Stromal cell of bone marrow (primary cell): Measurements from ENCODE around the gene HNF4A.
"Not testable (repeated sequence)": the region's sequence is repeated elsewhere in the genome, so short reads cannot be mapped to it uniquely, and the experiment has no call there.

ENCODE experiments used
- DNase-seq: peaks from one replicate; pipeline ENCODE4 v3.0.0-alpha.2; 2012; ENCODE audit warnings: low read depth

Gene HNF4A

DNA sequence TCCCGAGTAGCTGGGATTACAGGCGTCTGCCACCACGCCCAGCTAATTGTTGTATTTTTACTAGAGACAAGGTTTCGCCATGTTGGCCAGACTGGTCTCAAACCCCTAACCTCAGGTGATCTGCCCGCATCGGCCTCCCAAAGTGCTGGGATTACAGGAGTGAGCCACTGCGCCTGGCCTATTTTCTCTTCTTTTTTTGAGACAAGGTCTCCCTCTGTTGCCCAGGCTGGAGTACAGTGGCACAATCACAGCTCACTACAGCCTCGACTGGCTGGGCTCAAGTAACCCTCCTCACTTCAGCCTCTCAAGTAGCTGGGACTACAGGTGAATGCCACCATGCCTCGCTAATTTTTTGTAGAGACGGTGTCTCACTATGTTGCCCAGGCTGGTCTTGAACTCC lies 9.6 kb upstream of the HNF4A start:
- not testable (repeated sequence) for DNase-seq

DNA sequence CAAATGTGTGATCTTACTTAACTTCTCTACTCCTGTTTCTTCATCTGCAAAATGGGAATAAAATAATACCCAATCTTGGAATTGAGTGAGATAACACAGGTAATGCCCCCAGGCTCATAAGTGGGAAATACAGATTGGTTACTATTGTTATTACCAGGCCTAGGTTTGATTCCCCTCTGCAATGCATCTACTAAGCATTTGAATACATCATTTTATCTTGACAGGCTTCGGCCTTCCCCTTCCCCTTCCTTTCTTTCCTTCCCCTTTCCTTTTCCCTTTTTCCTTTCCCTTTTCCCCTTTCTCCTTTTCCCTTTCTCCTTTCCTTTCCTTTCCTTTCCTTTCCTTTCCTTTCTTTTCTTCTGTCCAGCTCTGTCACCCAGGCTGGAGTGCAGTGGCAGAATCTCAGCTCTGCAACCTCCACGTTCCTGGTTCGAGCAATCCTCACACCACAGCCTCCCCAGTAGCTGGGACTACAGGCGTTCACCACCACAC lies 7.3 kb upstream of the HNF4A start:
- no peak for DNase-seq

DNA sequence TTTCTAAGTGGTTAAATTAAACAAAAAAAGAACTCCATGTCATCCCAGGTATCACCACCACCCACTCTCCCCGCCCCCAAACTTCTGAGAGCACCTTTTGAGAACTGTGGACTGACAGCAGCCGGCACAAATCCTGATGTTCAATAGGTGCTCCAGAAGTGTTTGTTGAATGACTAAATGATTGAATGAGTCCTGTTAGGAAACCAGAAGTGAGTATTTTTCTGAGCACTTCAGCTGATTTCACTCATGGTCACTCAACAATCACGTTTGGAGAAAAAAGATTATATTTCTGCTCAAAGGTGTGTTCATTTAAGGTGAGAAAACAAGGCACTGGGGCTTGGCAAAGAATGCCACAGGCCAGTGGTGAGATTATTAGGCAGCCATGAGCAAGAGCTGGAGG lies 6.2 kb upstream of the HNF4A start:
- DNase-seq = no peak

DNA sequence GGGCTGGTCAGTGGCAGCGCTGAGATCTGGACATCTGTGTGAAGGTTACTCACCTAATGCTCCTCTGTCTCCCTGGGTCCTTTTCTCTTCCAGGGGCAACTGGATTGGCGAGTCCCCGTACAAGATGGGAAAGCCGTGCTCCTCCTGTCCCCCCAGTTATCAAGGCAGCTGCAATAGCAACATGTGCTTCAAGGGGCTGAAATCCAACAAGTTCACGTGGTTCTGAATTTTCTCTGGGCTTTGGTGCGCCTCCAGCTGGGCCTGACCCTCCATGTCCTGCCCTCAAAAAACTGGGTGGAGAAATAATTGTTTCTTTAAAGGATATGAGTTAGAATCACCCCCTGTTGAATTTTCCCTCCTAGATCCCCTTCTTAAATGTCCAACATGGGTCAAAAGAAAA lies 4.9 kb upstream of the HNF4A start:
- DNase-seq = no peak

DNA sequence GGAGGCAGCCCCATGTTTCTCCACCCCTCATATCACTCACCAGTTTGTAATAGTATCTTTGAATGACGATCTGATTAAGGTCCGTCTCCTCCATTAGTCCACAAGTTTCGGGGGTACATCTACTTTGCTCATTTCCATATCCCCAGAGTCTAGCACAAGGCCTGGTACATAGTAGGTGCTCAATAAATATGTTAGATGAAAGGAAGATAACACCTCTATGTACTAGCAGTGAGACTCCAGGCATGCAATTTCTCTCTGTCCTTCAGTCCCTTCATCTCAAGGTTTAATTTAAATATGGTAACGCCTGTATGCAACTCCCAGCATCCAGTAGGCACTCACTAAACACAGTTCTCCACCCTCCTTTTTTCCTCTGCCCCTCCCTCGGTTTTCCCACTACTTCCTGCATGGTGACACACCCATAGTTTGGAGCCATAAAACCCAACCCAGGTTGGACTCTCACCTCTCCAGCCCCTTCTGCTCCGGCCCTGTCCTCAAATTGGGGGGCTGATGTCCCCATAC lies 461 bp upstream of the HNF4A start:
- DNase-seq = no peak

DNA sequence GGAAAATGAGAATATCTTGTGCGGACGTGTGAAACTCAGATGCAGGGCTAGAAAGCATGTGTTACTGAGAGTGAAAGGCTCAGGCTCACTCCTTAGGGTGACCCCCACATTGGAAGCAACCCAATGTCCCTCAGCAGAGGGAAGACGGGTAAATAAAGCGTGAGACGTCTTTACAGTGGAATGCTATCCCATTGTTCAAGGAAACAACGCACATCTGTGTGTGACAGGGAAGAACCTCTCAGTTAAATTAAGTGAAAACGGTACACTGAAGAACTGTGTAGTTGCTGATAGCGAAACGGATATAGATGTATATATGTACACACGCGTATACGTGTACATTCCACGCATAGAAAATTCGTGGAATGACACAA lies 839 bp downstream of the HNF4A start:
- no peak for DNase-seq

DNA sequence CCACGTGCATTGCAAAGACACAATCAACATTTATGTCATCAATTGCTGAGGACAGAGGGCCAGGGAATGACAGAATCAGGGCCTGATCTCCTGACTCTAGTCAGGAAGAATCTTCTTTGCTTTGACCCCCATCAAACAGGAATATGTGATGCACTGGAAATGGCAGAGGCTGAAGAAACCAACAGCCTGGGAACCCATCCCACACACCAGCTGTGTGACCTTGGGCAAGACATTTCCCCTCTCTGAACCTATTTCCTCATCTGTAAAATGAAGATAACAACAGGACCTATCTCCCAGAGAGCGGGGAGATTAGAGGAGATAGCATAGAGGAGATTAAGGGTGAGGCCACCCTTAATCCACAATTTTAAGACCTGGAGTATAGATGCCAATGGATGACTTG lies 1.5 kb downstream of the HNF4A start:
- DNase-seq = no peak

DNA sequence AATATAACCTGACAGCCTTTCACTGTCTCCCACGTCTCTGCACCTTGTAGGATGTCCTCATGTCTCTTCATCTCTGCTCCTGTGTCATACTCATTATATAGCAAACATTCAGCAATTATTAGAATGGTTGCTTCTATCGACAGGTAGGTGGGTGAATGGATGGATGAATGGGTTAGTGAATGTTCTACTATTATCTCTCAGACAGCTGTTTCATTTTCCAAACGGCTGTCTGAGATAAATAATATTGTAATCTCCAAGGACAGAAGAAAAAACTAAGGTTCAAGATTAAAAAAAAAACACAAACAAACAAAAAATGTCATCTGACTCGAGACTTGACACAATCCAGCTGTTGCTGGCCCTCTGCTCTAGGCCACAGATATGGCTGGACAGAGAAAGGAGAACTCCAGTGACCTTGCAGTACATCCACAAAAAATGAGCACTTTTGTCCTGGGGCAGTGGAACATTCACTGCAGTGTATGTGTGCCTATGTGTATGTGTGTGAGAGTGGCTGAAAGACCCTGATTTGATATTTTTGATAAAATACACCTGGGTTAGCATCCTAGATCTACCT lies 2.1 kb downstream of the HNF4A start:
- no peak for DNase-seq

DNA sequence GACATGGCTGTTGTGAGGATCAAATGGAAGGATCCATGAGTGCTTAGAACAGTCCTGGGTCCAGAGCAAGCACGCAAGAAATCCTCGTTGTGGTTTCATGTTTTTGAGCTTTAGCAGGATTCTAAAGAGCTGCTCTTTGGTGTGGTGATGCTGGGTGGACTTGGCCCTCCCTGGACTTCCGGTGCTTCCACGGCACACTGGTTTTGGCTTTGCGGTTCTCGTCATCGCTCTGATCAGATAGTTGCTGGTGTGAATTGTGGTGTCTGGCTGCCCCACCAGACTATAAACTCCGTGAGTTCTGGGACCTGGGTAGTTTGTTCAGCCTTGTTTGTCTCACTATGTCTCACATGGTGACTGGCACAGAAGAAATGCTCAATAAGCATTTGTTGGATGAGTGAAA lies 3.3 kb downstream of the HNF4A start:
- no peak for DNase-seq

DNA sequence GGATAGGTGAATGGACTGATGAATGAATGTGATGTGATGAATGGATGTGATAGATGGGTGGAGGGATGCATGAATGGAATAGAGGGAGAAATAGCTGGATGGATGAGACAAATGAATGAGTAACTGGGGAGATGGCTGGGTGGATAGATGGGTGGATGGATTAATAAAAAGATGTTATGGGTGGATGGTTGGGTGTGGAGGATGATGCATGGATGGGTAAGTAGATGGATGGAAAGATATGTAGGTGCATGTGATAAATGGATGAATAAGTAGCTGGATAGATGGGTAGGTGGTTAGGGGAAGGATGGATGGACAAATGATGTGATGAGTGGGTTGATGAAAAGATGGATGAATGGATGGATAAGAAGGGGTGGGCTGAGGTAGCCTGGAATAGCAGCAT lies 4.7 kb downstream of the HNF4A start:
- DNase-seq = no peak

DNA sequence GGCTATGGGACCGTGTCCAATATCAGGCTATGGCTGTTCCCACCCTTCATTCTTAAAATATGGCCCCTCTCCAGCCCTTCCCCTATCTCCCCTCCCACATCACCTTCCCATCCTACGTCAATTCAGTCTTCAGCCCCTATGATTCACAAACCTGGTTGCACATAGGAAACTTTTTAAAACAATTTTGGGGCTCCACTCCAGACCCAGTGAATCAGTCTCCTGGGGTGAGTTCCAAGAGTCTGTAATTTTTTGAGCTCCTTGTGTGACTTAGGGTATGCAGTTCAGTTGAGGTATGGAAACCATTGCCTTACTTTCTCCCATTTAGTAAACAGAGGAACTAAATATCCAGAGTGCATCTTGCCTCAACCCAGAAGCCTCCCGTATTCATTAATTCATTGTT lies 5.5 kb downstream of the HNF4A start:
- peak; percentile 16 for DNase-seq

DNA sequence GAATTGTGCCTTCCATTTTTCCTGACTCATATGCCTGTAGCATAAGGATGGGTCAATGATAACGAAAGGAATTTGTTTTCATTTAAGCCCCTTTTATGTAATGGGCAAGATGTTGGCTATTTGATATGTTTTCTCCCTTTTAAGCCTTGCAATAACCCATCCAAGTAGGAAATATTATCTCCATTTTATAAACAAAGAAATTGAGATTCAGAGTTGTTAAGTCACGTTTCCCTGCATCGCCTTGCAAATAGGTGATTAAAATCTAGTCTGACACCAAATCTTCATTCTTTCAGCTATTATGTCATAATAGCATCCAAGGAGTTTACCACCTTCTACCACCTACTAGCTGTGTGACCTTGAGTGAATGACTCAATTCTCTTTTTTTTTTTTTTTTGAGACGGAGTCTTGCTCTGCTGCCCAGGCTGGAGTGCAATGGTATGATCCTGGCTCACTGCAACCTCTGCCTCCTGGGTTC lies 7.0 kb downstream of the HNF4A start:
- no peak for DNase-seq

DNA sequence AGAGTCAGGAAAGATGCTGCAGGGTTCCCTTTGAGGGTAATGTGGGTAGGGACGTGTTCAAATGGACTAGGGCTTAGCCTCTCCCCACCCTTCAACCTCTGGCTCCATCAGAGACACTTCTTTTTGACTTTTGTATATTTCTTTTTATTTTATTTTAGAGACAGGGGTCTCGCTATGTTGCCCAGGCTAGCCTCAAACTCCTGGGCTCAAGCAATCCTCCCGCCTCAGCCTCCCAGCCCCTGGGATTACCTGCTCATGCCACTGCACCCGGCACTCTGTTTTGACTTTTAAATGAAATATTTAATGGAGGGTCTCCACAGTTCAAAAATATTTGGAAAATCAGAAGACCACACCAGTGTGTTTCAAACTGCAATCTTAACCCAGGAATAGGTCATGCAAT lies 8.6 kb downstream of the HNF4A start:
- no peak for DNase-seq

DNA sequence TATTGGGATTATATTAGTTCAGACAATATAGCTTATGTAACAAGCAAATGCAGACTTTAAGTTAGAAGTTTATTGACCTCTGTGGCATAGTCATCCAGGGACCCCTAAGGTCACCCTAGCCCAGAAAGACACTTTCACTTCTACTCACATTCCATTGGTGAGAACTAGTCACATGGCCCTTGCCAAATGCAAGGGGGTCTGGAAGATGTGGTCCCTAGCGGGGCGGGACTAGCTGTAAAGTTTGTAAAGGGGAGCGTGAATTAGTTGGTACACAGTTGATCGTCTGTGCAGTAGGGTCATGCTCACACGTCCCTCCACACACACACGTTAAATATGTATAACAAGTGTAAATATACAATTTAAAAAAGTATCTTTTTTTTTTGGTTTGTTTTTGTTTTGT lies 9.3 kb downstream of the HNF4A start:
- DNase-seq = no peak

DNA sequence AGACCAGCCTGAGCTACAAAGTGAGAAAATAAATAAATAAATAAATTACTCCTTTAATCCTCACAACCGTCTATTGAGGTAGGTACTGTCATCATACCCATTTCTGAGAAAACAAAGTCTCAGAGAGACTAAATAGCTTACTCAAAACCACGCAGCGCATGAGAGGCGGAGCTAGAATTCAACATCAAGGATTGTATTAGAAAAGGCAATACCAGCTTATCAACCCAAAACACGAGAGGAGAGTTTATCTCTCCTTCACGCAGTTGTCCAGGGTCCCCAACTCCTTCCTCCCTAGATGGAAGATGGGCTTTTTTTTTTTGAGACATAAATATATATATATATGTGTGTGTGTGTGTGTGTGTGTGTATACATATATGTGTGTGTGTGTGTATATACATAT lies 12.2 kb downstream of the HNF4A start:
- no peak for DNase-seq

DNA sequence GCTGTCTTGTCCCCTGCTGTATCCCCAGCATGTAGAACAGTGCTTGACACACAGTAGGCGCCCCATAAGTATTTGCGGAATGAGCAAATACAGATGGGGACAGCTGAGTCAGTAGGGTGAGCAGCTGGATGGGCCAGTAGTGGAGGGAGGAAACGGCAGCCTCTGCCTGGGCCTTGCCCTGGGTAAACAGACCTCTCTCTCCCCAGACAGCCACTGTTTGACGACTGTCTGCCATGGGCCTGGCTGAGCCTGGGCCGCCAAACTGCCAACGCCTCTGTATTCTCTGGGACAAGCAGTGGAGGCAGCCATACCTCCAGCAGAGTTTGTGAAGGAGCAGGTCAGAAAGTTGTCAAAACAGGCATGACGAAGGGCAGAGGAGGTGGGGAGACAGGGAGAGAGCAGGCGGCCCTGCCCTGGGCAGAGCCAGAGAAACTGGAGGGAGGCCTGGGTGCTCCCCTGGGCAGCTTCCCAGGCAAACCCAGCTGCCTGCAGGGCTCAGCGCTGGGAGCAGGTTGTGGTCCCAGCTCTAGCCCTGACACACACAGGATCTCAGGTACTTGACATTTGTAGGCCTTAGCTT lies 15.2 kb downstream of the HNF4A start:
- no peak for DNase-seq

DNA sequence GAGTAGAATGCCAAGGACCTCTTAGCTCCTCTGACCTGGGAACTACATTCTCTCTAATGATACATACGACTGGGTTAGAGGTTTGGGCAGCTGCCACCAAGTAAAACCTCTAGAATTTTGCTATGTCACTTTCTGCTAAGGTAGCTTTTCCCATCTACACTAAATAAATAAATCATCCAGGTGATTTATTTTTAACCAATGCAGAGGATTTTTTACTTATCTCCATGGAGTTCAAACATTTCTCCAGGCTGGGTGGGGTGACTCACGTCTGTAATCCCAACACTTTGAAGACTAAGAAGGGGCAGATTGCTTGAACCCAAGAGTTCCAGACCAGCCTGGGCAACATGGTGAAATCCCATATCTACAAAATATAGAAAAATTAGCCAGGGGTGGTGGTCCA lies 27.1 kb downstream of the HNF4A start:
- DNase-seq = no peak

DNA sequence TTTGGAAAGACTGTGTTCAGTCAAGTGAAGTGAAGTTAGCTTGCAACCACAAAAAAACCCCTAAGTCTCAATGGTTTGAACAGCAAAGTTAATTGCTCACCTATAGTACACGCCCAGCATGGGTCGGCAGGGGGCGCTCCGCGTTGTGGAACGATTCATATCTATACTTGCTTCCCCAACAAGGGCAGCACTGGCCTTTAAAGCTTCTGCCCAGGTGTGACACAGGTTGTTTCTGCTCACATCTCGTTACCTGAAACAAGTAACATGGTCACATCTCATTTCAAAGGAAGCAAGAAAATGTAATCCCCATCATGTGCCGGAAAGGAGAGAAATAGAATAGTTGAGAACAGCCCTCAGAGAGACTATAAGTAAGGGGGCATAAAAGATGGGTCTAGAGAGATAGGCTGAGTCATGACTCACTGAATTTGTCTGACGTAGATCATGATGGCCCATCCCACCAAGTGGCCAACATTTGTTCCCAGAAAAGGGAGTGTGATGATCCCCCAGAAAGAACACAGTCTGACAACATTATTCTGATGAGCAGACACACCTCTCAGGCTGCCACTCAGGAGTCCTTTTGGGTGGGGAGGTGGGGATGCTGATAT lies 29.0 kb downstream of the HNF4A start:
- no peak for DNase-seq

DNA sequence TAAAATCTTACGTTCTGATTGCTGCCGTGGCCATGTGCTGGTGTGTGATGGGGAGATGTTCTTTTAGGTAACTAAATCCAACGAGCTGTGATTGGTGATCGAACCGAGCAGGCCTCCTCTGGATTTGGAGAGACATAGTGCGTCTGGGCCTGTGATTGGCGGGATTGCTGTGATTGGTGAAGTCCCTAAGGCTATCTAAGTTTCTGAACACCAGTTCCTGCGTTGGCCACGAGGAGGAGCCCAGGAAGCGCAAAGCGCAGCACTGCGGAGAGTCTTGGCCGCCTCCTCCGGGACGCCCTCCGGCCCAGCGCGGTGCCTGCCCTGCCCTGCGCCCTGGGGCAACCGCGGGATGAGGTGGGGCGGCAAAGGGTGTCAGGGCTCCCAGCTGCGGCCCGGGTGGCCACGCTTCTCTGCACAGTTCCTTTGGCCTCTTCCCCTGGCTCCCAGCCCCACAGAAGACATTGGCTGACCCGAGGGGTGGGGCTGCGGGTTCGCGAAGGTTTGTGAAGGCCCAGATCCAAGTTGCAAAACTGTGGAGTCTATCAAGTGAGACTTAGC lies 33.0 kb downstream of the HNF4A start:
- peak; percentile 44 for DNase-seq

DNA sequence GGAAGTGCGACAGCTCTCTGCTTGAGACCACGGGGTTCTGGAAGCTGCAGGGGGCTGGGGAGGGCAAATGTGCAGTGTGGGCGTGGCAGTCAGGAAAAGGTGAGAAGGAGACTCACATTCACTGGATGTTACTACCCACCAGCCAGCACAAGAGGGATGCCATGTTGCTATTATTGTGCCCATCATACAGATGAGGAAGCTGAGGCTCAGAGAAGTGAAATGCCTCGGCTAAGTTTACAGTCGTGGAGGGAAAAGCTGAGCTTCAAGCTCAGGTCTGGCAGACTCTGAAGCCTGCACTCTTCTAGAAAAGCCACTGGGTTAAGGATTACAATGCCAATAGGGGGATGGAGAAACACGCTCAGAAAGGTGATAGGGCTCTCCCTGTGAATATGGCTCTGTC lies 34.4 kb downstream of the HNF4A start:
- DNase-seq = no peak

DNA sequence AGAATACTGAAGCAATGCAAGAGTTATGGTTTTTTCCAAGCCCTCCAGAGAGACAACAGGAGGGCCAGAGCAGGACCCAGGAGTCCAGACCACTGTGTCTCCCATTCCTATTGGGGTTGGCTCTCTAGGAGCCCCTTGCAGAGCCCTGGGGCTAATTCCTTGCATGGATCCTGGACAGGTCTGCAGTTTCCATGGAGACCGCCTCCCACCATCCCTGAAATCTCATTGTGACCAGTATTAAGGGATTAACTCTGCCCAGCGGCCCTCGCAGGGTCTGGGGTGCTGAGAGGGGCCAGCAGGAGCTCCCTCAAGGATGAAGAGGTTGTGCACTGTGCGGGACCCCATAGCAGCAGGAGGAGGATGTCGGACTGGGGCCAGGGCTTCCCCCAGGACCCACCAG lies 34.8 kb downstream of the HNF4A start:
- DNase-seq = no peak

DNA sequence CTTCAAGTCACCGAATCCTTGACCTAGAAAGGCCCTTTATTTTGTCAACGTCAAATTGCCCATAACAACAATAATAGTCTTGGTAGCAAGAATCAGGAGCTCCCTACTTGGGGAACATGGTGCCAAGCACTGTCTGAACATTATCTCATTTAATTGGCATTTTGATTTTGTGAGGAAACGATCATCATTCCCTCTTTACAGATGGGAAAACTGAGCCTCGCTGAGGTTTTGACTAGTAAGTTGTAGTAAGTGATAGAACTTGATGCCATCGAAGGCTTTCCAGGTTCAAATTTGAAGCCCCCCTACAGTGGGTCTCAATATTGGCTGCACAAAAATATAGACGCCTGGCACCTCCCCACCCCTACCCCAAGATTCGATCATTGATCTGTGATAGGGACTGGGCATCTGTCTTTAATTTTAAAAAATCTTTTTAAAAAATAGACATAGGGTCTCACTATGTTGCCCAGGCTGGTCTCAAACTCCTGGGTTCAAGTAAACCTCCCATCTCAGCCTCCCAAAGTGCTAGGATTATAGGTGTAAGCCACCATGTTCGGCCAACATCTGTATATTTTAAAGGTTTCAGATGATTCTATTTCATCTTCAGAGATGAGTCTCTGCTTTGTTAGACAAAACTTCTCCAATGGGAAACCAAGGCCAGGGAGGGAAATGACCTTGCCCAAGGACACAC lies 36.7 kb downstream of the HNF4A start:
- DNase-seq = no peak
